Erythroblast (primary cell): ENCODE results near the gene MAD1L1.

Experiments used
- DNase-seq, 2 experiments: peaks; one replicate each; lab custom pipeline; 2025; lab: John Stamatoyannopoulos, UW
- GATA1 ChIP-seq: IDR thresholded peaks from 2 replicates; pipeline ENCODE4 v1.6.1; 2011; ENCODE audit warnings: low read depth, mild to moderate bottlenecking, control low read depth, low read length, moderate library complexity
- POLR2A ChIP-seq: IDR thresholded peaks from 2 replicates; pipeline ENCODE4 v1.6.1; 2011; ENCODE audit warnings: mild to moderate bottlenecking, low read length

MAD1L1 gene

DNA sequence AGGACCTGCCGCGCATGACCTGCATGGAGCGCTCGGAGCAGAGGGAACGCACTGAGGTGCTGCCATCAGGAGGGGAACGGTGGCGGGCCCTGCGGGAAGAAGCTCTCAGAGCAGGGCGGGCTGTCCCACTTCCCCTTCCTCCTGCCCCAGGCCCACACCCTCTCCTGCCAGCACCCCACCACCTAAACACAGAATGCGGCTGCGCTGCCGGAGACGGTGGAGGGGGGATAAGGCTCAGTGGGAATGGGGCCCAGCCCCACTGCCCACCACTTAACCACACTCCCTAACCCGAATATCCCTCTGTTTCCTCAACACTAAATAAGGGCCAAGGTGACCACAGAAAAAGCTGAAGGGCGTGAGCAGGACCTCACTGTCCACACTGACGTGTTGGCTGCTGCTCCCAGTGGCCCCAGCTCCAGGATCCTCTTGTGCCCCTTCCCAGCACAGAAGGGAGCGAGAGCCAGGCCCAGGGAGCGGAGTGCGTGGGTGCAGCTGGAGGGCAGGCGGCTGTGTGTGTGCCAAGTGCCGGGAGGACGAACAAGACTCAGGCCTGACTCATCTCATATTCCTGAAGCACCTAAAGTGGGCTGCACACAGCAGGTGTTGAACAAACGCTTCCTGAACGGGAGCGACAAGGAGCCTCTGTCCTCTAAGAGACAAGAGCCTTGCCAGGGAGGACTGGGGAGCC lies 116.8 kb downstream of the MAD1L1 start:
- no peak for TF ChIP-seq POLR2A
- TF ChIP-seq GATA1: no peak
- no peak for DNase-seq

DNA sequence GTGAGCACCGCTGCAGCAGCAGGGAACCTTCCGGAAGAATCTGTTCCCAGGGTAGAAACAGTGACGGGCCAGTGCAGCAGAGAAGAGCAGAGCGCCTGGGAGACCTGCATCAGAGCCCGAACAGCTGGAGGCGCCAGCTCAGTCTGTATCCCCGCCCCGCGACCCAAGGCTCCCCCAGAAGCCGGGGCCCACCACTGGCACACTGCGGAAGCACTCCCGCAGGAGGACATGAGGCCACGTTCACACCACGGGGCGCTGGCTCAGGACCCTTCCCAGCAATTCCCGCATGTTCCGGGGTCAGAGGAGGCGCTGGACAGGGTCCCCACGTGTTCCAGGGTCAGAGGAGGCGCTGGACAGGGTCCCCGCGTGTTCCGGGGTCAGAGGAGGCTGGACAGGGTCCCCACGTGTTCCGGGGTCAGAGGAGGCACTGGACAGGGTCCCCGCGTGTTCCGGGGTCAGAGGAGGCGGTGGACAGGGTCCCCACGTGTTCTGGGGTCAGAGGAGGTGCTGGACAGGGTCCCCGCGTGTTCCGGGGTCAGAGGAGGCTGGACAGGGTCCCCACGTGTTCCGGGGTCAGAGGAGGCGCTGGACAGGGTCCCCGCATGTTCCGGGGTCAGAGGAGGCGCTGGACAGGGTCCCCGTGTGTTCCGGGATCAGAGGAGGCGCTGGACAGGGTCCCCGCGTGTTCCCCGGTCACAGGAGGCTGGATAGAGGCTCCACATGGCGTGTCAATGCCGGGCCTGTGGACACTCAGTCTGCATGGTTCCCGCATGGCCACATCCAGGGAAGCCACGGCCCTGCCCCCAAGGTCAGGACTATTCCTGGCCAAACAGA lies 117.6 kb downstream of the MAD1L1 start:
- no peak for DNase-seq

DNA sequence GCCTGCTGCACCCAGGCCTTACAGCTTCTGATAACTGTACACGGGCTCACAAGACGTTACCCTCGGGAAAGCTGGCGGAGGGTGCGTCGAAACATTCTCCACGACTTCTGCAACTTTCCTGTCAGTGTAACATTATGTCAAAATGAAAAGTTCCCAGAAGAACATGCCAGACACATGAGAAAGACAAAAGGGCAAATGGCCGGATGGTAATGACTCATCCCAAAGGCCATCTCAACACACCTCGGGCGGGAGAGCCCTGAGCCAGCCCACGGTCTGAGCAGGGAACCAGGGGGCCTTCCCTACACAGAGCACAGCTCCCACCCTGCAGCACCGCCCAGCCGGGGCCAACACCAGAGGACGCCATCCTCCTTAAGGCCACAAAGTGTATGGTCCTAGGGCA lies 118.7 kb downstream of the MAD1L1 start:
- DNase-seq: no peak
- TF ChIP-seq GATA1 (no peak), POLR2A (no peak)

More for the DNA sequence above, 117.6 kb downstream of the MAD1L1 start:
- TF ChIP-seq POLR2A: no peak
- TF ChIP-seq GATA1: no peak

DNA sequence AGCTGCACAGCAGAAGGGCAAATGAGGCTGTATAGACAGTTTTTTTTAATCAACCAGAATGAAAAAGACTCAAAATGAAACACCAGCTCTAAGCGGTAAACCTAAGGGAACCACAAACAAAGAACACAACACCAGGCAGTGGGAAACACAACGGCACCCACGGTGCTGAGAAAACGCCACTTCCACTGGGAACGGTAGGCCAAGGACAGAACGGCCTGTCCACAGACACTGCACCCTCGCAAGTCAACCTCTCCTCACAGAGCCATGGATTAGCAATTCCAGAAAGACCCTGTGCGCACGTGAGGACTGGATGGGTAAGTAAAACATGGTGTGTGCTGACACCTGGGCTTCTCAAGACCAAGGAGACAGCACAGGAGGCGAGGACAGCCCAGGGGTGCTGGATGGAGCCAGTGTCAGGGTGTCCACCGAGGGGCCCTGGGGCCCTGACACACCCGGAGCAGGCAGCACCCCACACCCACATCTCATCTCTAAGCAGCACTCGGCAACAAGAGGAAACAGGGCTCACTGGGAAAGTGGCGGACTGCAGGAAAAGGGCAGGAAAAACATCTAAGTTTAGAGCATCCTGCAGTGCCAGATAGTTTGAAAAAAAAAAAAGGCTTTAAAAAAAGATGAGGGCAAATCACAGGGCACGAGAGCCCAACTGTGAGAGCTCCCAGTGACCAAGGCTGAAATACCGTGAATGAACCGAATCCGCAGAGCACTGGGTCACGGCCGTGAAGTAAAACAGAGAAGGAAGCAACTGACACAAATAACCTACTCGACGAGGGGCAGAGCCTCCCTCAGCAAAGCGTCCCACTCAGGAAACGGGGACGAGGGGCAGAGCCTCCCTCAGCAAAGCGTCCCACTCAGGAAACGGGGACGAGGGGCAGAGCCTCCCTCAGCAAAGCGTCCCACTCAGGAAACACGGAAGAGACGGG lies 120.2 kb downstream of the MAD1L1 start:
- TF ChIP-seq POLR2A: no peak
- no peak for TF ChIP-seq GATA1
- no peak for DNase-seq

DNA sequence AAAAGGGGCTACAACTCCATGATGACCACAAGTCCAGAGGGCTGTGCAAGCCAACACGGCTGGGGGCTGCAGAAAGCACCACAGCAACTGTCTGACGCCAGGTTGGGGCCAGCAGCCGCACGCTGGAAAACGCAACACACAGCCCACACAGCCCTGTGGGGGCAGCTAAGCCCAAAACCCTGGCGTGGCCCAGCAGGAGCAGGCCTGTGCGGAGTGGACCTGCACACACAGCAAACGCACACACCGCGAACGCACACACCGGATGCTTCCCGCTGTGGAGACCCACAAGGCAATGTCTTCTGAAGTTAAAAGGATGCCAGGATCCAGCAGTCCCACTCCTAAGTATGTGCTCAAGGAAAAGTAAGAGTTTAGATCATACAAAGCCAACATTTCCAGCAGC lies 121.2 kb downstream of the MAD1L1 start:
- TF ChIP-seq GATA1 (no peak), POLR2A (no peak)
- no peak for DNase-seq

DNA sequence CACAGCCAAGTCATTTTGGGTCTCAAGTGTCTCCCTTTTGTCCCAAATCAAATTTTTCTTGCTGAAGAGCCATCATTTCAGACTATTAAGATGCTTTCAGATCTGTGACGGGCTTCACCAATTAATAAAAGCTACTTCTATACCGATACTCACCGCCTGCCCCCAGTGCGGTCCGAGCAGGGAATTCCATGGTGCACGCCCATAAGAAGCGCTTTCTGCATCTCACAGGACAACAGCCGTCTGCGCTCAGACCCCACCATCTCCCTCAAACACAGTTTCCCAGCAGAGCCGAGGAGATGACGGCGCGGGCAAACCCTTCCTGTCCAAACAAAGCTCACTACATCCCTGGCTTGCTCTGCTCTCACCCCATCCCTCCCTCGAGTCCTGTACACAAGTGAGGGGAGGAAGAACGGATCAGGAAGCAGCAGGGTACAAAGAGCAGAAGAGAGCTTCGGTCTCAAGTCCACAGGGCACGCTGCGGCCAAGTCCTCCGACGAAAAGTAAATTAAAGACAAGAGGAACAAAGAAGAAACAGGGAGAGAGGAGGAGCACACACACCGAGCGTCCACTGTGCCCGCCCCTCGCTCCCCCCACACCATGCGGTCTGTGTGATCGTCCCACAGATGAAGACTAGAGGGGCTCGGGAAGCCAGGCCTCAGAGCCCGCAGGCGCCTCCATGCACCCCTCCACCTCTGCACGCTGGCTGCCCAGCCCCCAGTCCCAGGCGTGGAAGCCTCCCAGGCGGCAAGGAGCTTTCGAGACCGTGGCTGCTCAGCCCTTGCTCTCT lies 121.9 kb downstream of the MAD1L1 start:
- no peak for TF ChIP-seq GATA1
- TF ChIP-seq POLR2A: no peak
- DNase-seq: no peak

DNA sequence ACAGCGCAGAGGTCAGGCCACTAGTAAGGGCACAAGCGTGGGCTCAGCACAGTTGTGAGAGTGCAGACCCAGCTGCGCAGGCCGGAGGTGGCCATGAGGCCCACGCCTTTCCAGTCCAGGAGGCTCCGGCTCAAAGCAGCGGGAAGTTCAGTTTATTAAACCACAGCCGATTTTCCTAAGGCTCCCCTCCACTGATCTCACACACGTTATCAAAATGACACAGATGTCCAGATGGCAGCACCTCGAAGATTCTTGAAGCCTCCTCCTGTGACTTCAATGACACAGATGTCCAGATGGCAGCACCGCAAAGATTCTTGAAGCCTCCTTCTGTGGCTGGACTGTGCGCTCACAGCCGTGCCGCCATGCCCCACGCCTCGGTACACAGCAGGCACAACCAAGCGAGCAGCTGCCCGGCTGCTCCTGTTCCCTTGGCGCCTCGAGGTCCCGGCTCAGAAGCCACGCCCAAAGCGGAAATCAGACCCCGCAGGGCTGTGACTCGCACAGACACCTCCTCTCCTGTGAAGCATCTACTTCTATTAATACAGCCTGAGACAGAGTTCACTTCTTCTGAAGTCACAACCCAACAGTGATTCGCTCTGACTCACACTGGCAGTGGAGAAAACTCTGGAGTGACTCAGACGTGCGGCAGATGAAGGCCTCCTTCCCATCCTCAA lies 122.7 kb downstream of the MAD1L1 start:
- DNase-seq: peak; percentile 81 to 84
- TF ChIP-seq POLR2A: no peak
- no peak for TF ChIP-seq GATA1

DNA sequence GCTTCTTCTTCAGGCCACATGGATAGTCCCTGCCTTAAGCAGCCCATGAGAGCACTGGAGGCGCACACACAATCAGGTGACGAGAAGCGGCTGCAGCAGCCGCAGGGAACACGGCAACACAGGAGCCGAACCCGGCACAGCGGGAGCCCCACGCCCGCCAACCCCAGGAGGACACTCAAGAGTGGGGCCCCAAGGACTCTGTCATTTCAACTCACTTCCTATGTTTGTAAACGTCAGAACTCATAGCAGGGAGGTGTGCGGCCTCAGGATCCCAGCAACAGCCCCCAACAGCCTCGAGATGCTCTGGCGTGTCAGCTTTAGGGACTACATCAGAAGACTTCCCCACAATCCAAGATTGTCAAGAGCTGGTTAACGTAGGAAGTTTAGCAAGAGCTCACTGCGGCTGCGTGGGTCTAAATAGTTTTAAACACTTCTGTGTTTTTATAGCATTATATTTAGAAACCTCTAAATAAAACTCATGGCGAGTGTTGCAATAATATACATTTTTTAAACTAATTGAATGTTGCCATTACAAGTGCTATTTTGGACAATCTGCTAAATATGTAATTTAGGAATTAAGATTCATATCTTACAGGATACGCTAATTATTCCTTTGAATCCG lies 123.4 kb downstream of the MAD1L1 start:
- TF ChIP-seq GATA1: no peak
- TF ChIP-seq POLR2A: no peak
- no peak for DNase-seq

DNA sequence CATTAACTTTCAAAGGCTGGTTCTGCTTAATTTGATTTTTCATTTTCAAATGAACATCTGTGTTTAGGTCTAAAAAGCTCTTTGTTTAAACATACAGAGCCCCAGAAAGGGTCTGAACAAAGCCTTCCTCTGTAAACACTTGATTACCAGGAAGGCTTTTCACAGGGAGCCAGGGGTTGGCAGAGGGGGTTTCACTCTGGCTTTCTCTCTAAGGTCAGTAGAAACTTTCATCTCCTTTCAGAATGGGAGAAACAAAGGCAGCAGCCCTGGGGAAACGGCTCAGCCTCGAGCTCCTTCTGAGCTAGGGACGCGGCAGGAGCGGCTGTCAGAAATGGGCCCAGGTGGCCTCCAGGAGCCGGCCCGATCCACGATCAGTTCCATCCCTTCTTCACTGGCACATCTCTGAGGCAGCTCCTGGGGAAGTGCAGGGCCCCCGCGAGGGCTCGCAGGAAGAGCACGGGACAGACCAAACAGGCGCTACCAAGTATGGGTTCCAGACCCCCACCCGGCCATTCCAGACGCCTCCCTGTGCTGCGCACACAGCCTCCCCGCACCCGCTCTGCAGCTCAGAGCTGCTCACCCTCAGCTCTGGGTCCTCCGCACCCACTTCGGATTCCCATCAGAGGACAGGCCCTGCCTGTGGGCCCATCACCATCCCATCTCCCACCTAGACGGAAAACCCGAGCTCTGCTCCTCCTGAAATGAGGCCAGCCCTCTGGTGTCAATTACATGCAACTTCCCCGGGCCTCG lies 124.1 kb downstream of the MAD1L1 start:
- no peak for DNase-seq

DNA sequence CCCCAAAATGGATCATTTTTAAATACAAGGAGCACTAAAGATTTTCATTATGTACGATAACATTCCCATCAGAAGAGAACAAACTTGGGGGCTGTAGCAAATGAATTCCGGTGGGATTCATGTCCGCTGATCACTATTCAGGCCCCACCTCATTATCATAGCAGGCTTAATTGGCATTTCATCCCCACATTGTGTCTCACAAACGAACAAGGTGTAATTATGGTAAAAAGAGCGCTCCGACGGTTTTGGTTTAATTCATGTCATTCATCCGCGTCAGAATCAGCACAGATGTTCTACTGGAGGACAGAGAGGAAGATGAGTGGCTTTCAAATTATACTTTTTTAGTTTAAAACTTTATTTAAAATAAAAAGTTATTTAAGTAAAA lies 124.7 kb downstream of the MAD1L1 start:
- no peak for TF ChIP-seq GATA1
- no peak for TF ChIP-seq POLR2A
- no peak for DNase-seq

More for the DNA sequence above, 124.1 kb downstream of the MAD1L1 start:
- TF ChIP-seq POLR2A: no peak
- TF ChIP-seq GATA1: no peak

DNA sequence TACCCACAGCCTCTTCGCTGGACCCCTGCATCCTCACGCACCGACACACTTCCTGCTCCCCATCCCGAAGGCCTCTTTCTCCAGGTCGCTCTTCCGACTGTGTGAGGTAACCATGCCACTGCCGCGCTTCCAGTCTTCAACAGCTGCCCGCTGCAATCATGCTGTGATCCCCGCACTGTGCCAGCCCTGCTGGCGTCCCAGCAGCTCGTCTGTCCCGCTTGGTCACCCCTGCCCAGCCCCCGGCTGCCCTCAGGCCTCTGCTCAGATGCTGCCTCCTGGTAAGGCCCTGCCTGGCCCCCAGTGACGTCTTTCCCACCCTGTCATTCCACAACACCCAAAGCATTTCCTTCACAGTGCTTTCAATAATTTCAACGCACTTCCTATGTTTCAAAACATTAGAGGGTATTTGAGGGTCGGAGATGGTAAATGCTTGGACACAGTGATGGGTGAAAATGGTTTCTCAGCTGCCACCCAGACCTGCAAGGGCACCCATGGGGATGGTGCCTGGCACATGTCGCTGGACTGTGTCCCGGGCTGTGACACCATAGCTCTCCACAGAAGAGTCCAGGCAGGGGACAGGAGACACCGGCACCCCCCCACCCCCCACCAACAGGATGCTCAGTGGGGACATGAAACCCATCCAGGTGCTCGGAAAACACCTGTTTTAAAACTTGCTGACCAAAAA lies 125.2 kb downstream of the MAD1L1 start:
- TF ChIP-seq POLR2A (no peak), GATA1 (no peak)
- no peak for DNase-seq
